ENCODE results near the gene SLC44A1.

The SLC44A1 gene

DNA sequence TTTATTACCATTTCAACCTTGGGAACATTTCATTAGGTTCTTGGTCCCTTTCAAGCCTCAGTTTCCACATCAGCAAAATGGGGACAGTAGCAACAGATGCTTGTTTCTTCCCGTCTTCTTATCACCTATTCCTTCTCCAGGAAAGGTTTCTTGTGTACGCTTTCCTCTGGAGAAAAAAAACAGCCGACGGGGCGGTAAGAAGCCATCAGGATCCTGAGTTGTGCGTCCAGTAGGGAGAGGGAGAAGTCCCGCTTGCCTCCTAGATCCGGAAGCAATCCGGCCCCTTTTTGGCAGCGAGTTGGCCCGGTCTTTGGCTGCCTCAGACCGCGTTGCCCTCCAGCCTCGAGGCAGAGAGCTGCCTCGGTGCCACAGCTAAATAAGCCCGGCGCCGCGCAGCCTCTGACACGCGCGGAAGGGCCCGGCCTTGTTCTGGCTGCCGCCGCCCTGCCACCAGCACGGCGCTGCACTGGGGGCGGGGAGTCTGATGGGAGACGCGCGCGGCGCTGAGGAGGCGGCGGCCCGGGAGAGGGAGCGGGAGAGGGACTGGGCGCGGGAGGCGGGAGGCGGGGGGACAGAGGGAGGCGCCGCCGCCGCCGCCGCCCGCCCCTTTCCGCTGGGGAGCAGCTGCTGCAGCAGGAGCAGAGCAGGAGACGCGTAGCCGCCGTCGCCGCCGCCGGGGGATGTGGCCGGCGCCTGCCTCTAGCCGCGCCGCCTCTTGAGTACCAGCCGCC is at the start of gene SLC44A1:
Gene SLC44A1 (plus strand): TSS at position 649 of the 731 bp plus-strand sequence. CDS start 218 bp downstream, outside the sequence.
- peak; percentile 75 to 83 (median 80) for DNase-seq (ENCODE audit: low read depth in 2 of 3, low spot score in 2 of 3)

- DNase-seq (ENCODE audit: low read depth in 2 of 3, low spot score in 2 of 3): no peak
These were observed 49.2 kb upstream of the SLC44A1 start for GRCh38 chr9:105195259-105195658.

- DNase-seq (ENCODE audit: low read depth in 2 of 3, low spot score in 2 of 3): no peak
These were observed 46.4 kb upstream of the SLC44A1 start for GRCh38 chr9:105198023-105198422.

DNA sequence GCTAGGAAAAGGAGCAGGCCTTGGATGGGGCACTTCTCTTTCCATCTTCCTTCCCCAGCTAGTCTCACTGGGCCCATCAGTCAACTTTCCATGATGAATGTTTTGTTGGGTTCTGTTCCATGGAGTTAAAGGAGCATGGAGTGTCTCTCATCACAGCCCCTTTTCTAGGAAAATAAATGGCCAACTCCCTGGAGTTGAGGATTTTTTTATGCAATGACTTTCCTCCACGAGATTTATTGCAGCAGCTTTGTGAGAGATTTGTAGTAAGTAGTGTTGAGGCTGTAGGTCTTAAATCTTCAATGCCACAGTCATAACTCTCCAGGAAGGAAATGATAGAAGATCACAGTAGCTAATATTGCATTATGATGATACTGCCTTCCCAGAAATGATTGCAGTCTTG is 45.6 kb upstream of the SLC44A1 start:
- no peak for DNase-seq (ENCODE audit: low read depth in 2 of 3, low spot score in 2 of 3)

DNA sequence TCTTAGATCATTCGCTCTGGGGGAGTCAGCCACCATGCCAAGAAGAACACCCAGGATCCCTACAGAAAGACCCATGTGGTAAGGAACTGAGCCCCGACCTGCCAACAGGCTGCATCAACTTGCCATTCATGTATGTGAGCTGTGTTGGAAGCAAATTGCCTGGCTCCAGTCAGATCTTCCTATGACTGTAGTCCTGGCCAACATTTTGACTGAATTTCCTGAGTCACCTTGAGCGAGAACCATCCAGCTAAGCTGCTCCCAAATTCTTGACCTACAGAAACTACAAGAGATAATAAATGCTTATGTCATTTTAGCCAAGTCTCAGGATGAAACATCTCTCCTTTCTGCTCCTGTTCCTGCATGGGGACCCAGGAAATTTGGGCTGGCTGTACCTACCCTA is 40.0 kb upstream of the SLC44A1 start:
- no peak for DNase-seq (ENCODE audit: low read depth in 2 of 3, low spot score in 2 of 3)

DNA sequence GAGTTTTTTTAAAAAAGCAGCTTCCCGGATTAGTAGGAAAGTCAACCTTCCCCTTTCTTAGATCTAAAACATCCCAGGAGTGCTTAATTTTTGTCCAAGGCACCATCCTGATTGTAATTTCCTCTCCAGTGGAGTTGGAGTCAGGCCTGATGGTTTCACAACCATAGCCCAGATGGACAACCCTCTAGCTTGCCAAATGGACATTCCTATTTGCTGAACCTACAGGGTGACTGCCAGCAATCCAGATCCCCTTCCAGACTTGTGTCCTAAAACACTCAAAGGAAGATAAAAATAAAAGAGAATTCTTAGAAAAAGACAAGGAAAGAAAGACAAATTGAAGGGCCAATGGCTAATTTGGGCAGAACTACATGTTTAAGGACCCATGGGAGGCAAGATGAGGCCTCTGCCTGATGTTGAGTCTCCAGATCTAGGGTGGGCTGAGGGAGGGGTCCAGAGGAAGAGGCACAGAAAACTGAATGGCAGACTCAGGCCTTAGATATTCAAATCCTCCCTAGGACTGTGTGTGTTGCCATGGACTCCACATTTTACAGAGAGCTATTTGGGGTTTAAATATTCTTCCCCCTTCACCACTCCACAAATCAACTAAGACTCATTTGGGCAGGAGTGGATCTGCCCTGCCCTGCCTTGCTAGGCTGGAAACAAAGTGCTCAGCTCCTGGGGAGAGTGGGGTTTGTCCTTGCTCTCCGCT is 38.5 kb upstream of the SLC44A1 start:
- no peak for DNase-seq (ENCODE audit: low read depth in 2 of 3, low spot score in 2 of 3)

GRCh38 chr9:105206496-105206820 is 38.0 kb upstream of the SLC44A1 start:
- DNase-seq (ENCODE audit: low read depth in 2 of 3, low spot score in 2 of 3): no peak

- DNase-seq (ENCODE audit: low read depth in 2 of 3, low spot score in 2 of 3): no peak
These were observed 37.4 kb upstream of the SLC44A1 start for GRCh38 chr9:105206821-105207699.

- DNase-seq (ENCODE audit: low read depth in 2 of 3, low spot score in 2 of 3): no peak
These were observed 27.8 kb upstream of the SLC44A1 start for GRCh38 chr9:105216440-105217178.

GRCh38 chr9:105218673-105219072 is 25.8 kb upstream of the SLC44A1 start:
- no peak for DNase-seq (ENCODE audit: low read depth in 2 of 3, low spot score in 2 of 3)

GRCh38 chr9:105219291-105219805 is 25.1 kb upstream of the SLC44A1 start:
- no peak for DNase-seq (ENCODE audit: low read depth in 2 of 3, low spot score in 2 of 3)

GRCh38 chr9:105220451-105220850 is 24.0 kb upstream of the SLC44A1 start:
- no peak for DNase-seq (ENCODE audit: low read depth in 2 of 3, low spot score in 2 of 3)

DNA sequence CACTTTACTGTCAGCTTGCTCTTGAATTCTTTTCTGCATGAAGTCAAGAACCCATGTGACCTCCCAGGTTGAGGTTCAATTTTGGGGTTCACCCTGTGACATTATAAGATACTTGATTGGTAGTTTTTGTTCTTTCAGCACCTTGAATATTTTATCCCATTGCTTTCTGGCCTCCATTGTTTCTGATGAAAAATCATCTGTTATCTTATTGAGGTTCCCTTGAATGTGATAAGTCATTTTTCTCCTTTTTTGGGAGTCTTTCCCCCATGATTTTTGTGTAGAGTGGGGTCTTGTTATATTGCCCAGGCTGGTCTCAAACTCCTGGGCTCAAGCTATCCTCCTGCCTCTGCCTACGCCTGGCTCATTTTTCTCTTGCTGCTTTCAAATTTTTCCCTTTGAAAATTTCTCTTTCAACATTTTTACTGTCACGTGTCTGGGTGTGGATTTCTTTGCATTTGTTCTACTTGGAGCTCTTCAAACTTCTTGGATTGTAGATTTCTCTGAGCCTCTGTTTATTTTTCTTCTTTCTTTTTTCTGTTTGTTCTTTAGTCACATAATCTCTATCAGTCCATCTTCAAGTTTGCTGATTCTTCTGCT is 20.8 kb upstream of the SLC44A1 start:
- DNase-seq (ENCODE audit: low read depth in 2 of 3, low spot score in 2 of 3): no peak

DNA sequence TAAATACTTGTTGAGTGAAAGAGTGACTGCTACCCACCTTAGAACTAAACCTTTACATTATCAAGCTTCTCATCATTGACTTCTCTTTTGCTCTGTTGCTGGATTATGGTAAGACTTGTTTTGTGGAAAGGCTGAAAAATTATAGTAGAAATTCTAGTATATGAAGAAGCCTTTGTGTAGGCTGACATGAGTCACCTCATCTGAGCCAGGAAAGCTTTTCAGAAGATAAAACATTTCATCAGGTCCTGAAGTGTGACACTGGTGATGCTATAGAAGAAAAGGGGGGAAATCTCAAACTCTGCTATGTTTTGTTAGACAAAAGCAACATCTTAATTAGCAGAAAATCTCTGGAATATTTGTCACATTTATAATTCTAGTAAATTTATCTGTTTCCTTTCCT is 18.4 kb upstream of the SLC44A1 start:
- DNase-seq (ENCODE audit: low read depth in 2 of 3, low spot score in 2 of 3): no peak

- no peak for DNase-seq (ENCODE audit: low read depth in 2 of 3, low spot score in 2 of 3)
These were observed 12.2 kb upstream of the SLC44A1 start for GRCh38 chr9:105232207-105232606.

GRCh38 chr9:105233873-105234272 is 10.6 kb upstream of the SLC44A1 start:
- no peak for DNase-seq (ENCODE audit: low read depth in 2 of 3, low spot score in 2 of 3)

DNA sequence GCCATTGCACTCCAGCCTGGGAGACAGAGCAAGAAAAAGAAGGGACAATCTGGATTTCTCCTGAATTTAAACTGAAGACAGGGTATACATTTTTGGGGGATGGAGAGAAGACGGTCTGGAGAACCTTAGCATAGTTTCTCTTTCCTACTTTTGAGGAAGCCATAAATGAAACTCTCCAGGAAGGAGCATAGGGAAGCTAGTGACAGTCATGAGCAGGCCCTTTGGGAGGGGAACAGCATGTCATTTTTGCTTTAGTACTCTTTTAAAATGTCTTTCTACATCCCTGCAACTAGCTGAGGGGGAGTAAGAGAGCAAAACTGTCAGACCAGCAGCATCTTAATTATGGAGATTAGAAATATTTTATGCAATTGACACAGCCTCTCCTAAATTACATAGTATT is 8.2 kb upstream of the SLC44A1 start:
- DNase-seq (ENCODE audit: low read depth in 2 of 3, low spot score in 2 of 3): no peak

- DNase-seq (ENCODE audit: low read depth in 2 of 3, low spot score in 2 of 3): no peak
These were observed 7.2 kb upstream of the SLC44A1 start for GRCh38 chr9:105237246-105237645.

DNA sequence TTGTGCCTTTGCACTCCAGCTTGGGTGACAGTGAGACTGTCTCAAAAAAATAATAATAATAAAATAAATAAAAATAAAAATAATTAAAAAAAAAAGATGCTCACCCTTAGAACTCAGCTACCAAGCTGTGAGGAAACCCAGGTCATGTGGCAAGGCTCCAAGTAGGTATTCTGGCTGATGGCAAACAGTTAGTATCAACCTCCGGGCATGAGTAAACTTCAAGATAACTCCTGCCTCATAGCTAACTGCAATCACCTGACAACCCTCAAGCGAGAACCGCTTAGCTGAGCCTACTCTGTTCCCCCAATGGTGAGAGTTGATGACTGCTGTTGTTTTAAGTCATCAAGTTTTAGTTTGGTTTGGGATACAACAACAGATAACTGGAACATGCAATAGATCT is 6.1 kb upstream of the SLC44A1 start:
- no peak for DNase-seq (ENCODE audit: low read depth in 2 of 3, low spot score in 2 of 3)

DNA sequence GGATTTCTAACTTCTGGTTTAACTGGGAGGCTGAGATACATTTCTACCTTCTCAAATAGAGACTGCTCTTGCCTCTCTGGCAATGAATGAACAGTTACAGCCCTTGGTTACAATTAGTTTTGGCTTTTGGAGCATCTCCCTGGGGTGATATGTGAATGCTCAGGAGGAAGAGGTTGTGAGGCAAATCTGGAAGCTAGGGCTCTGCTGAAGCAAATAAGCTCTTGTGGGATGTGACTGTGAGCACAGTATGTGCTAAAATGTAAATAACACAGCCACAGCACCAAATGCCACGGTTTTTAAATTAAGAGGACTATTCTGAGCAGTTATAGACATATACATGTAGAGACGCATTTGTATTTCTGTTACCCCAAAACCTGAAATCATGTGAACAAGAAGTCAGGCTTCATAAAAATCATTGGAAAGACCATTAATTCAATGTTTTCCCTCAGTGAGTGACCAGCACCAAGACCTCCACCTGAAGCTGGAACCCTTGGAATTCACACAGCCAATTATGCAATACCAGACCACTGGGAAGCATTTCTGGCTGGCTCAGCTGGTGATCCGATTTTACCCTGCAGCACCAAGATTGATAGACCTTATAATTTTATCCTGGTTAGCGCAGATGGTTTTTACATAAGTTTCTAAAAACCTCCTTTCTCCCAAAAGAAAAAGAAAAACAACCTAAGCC is 3.0 kb upstream of the SLC44A1 start:
- no peak for DNase-seq (ENCODE audit: low read depth in 2 of 3, low spot score in 2 of 3)
